RPMI7951 (cell line): ENCODE measurements around the gene LST1. TPM values are rescaled to one million over a fixed set of nuclear protein-coding genes. Genes with fewer than 3 reads are reported as not detected.

ENCODE experiments used
- DNase-seq: peaks from one replicate; pipeline ENCODE4 v3.0.0-alpha.2; 2012; ENCODE audit warnings: low read depth
- total RNA-seq: library from RNA; depleted of rRNA; stranded (reverse); fragments of >200 nt; shearing (Covaris generic); gene quantifications from 2 replicates; pipeline ENCODE4 v1.2.3, GENCODE V29; 2014

Gene LST1
- total RNA-seq, 1 experiment from 2014 or later, result not detected

DNA sequence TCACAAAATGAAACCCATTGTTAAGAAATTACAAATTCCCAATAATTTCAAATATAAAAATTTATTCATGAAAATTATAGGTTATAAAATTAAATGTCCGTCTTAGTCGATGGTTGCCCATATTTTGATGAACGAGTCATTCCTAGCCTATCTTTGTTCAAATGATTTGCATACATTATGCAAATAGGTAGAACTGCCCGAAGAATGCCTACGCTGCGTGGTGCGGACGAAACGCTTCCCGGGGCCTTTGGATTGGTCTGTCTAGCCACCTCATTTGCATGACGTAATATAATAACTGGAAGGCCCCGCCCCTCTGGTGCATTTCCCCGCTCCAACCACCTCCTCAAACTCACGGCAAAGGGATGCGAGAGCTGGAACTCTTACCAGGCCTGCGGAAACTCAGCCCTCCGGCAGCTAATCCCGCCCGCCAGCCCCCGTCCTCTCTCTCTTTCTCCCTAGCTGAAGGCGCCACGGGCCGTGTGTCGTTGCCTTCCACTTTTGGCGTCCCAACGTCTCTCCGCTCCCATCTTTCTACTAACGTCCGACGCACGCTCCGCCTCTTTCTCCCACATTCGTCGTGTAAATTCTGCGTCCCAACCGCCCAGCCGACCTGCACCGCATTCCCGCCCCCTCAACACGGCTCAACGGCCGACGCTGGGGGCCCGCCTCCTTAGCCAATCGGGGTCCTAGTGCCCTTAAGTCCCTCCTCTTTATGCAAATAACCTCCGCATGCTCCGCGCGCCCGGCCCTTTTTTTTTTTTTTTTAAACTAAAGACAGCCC lies 33.9 kb downstream of the LST1 start:
- DNase-seq, result peak; percentile 99

DNA sequence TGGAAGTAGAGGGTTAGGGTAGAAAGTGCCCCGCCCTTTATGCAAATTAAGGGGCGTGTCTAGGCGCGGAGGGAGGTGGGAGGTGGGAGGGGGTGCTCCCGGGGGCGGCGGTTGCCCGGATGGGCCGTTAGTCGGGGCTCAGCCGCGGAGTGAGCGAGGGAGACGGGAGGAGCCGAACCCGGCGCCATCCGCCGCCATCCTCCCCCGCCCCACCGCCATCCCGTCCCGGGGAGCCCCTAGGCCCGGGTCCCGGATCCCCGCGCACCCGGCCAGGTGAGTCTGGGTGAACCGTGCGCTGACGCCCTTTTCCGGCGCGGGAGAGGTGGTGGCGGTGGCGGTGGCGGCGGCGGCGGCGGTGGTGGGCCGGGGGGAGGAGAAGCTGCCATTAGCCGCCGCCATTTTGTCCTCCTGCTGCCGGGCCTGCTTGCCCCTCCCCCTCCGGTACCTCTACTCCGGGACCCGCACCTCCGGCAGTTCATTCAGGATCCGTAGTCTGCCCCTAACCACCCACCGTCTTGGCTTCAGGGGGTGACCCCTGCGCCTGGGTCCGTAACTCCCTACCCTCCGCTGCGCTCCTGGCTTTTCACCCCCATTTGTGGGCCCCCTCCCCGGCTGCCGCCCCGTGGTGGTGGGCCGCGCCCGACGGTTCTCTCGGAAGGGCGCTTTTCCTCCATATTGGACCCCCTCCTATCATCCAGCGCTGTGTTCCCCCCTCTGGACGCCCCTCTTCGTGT lies 34.7 kb downstream of the LST1 start, which contains the start of gene PRRC2A:
TSS of gene PRRC2A (plus strand) at position 130 of the 734 bp plus-strand sequence. CDS start 2,075 bp downstream, outside the sequence.
- no peak for DNase-seq

DNA sequence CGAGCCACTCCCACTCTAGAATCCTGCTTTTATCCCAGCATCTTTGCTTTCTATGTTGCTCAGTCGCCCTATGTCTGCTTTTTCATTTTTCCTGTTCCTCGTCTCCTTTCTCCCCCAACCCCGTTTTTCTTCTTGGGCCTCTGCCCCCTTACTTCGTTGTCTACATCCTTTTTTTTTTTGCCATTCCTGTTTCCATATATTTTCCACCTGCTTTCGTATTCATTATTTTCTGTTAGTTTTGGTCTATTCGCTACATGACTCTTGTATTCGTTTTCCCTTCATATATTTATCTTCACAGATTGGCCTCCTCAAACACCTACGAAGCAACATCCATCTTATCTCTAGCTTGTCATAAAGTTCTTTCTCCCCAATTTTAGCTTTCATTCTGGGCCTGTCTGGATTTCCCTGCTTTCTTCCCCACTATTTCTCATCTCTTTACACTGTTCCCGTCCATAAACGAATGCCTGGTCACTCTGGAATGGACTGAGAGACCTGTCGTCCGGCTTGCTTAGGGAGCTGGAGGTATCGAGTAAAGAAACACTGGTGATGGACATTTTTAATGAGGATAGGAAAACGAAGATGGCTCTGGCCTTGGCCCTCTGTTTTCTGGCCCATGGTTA lies 35.4 kb downstream of the LST1 start:
- DNase-seq, result no peak

DNA sequence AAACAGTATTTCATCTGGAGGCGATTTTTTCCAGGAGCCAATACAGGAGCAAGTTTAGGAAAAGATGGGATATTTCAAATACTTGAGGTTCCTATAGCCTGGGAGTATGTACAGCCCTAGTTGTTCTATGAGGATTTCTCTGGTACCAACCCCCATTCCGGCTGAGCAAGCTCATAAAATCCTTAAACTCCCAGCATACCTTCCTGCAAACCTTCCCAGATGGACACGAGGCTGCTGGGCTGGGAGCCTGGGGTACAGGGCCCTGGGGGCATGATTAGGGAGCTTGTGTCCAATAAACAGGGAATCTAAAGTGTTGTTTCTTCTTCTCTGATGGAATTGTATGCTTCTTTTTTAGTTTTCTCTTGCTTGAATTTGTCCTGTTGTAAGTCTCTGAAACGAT lies 35.9 kb downstream of the LST1 start:
- peak; percentile 34 for DNase-seq

DNA sequence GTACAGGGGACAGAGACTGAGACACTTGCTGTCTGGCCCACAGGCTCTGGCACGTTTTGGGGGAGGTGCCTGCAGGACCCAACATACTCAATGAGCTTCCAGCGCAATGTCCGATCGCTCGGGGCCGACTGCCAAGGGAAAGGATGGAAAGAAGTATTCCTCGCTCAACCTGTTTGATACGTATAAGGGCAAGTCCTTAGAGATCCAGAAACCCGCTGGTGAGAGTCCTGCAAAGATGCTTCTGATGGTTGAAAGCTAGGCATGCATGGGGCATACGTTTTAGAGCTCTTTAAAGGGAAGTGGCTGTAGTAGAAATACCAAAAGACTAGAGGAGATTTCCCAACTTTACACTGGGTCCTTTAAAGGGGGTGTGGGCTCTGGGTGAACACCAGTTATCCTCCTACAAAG lies 36.6 kb downstream of the LST1 start:
- DNase-seq, result no peak

DNA sequence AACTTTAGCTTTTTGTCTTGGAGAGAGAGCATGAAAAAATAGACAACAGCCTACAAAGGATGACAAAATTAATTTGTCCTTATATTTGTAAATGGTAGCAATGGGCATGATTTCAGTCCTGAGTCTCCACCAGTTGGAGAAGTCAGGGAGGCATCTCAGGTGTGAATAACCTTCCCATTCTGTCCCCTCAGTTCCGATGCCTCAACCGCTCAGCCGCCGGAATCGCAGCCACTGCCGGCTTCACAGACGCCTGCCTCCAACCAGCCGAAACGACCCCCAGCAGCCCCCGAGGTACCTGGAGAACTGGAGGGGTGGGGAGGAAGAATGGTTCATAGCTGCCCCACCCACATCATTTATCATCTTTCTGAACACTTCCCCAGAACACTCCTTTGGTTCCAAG lies 38.0 kb downstream of the LST1 start:
- DNase-seq, result no peak

DNA sequence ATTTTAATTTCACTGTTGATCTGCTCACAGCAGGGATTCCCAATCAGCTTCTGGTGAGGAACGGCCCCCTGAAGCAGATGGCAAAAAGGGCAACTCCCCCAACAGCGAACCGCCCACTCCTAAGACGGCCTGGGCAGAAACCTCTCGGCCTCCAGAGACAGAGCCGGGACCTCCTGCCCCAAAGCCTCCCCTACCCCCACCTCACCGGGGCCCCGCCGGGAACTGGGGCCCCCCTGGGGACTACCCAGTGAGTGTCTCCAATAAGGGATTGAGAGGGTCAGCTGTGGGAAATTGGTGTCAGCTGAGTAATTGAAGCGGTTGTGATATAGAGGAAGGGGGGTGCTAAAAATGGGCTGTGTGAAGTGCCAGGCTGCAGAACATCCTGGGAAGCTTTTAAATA lies 40.9 kb downstream of the LST1 start:
- no peak for DNase-seq

DNA sequence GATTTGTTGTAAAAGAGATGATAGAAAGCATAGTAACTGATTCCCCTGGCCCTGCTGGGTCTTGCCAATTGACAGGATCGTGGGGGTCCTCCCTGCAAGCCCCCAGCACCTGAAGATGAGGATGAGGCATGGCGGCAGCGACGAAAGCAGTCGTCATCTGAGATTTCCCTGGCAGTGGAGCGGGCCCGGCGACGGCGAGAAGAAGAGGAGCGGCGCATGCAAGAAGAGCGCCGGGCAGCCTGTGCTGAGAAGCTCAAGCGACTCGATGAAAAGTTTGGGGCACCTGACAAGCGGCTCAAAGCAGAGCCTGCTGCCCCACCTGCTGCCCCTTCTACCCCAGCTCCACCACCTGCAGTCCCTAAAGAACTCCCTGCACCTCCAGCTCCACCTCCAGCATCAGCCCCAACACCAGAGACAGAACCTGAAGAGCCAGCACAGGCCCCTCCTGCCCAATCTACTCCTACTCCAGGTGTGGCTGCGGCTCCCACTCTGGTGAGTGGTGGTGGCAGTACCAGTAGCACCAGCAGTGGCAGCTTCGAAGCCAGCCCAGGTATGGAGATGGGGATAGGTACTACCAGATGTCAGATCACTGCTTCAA lies 41.7 kb downstream of the LST1 start:
- no peak for DNase-seq

DNA sequence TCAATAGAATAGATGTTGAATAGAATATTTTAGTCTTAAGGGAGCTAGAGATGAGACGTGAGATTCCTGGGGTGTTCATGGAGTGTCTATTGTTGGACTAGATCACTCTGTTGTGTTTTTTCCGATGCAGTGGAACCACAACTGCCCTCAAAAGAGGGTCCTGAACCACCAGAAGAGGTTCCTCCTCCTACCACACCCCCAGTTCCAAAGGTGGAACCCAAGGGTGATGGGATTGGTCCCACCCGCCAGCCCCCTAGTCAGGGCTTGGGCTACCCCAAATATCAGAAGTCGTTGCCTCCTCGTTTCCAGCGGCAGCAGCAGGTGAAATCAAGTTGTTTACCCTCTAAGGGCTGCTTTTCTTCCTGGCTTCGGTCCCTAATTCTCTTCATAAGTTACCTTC lies 42.9 kb downstream of the LST1 start:
- DNase-seq, result no peak

DNA sequence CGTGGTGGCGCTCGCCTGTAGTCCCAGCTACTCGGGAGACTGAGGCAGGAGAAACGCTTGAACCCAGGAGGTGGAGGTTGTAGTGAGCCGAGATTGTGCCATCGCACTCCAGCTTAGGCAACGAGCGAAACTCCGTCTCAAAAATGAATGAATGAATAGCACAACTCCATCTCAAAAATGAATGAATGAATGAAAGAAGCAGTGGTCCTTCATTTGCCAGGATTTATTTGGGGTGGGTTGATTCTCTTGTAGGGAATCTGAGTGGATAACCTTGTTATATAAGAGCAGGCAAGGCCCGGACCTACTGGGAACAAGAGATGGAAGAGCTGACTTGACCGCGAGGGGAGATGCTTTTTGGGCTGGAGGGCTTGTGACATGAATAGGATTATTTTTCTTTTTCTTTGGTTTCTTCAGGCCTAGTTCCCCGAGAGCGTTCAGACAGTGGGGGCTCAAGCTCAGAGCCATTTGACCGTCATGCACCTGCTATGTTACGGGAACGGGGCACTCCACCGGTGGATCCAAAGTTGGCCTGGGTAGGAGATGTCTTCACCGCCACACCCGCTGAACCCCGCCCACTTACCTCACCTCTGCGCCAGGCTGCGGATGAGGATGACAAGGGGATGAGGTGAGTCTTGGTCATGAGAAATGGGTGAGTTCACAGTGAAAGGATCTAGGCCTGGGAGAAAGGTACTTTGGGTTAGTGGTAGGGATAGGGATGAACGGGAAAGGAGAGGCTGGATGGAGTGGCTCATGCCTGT lies 44.3 kb downstream of the LST1 start:
- no peak for DNase-seq

DNA sequence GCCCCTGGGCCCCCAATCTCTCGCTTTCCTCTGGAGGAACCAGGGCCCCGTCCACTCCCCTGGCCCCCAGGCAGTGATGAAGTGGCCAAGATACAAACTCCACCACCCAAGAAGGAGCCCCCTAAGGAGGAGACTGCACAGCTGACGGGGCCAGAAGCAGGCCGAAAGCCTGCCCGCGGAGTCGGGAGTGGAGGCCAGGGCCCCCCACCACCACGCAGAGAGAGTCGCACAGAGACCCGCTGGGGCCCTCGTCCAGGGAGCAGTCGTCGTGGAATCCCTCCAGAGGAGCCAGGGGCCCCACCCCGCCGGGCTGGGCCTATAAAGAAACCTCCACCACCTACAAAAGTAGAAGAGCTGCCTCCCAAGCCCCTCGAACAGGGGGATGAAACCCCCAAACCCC lies 45.1 kb downstream of the LST1 start:
- DNase-seq, result no peak

DNA sequence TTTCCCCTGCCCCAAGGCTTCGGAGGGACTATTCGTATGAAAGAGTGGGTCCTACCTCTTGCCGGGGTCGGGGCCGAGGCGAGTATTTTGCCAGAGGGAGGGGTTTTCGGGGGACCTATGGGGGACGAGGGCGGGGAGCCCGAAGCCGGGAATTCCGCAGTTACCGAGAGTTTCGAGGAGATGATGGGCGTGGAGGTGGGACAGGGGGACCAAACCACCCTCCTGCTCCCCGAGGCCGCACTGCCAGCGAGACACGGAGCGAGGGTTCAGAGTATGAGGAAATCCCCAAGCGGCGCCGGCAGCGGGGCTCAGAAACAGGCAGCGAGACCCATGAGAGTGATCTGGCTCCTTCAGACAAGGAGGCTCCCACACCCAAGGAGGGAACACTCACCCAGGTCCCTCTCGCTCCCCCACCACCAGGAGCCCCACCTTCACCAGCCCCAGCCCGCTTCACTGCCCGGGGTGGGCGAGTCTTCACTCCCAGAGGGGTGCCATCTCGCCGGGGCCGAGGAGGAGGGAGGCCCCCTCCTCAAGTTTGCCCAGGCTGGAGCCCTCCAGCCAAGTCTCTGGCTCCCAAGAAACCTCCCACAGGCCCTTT lies 45.7 kb downstream of the LST1 start:
- no peak for DNase-seq

DNA sequence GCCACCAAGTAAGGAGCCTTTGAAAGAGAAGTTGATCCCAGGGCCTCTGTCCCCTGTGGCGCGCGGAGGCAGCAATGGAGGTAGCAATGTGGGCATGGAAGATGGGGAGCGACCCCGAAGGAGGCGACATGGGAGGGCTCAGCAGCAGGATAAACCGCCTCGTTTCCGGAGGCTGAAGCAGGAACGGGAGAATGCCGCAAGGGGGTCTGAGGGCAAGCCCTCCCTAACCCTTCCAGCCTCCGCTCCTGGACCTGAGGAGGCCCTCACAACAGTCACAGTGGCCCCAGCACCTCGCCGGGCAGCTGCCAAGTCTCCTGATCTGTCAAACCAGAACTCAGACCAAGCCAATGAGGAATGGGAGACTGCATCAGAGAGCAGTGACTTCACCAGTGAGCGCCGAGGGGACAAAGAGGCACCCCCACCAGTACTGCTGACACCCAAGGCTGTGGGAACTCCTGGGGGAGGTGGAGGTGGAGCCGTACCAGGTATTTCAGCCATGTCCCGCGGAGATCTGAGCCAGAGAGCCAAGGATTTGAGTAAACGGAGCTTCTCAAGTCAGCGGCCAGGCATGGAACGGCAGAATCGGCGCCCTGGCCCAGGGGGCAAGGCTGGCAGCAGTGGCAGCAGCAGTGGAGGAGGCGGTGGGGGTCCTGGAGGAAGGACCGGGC lies 46.3 kb downstream of the LST1 start:
- no peak for DNase-seq

DNA sequence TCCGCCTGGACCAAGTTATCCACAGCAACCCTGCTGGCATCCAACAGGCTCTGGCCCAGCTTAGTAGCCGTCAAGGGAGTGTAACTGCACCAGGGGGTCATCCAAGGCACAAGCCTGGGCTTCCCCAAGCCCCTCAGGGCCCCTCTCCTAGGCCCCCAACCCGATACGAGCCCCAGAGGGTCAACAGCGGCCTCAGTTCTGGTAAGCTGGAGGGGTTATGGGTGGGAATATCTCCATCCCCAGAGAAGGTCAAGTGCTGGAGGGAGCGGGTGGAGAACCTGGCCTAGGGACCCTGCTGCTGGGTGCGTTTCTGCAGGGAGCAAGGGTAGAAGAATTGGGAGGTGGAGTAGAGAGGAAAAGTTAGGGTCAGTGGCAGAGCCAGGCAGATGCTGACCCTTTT lies 47.4 kb downstream of the LST1 start:
- no peak for DNase-seq

DNA sequence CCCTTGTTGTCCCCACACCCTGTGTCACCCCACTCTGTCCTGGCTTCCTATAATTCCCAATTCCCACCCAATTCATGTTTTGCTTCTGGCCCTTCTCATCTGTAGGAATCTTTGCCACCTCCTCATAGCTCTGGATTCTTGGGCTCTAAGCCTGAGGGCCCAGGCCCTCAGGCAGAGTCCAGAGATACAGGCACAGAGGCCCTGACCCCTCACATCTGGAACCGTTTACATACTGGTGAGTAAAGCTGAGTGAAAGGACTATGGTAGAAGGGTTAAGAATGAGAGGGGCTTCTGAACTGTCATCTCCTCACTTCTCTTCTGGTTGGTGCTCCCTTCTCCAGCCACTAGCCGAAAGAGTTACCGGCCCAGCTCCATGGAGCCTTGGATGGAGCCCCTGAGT lies 48.1 kb downstream of the LST1 start:
- DNase-seq, result peak; percentile 54

DNA sequence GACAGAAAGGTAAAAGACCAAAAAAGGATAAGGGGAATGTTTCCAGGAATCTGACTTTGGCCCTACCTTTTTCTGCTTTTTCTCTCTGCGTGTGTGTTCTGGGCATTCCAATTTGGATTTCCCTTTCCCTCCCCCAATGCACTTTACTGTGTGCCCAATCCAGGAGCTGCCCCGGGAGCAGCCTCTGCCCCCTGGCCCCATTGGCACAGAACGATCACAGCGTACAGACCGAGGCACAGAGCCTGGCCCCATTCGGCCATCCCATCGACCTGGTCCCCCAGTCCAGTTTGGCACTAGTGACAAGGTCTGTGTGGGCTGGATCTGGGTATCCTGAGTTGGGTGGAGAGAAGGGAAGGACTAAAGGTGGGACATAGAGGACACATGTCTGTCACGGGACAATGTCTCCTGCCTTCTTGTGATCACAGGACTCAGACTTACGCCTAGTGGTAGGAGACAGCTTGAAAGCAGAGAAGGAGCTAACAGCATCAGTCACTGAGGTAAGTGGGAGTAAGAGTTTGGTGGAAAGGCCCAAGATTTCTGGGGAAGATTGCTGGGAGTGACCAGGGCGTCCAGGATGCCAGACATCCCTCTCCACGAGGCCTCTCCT lies 49.0 kb downstream of the LST1 start:
- no peak for DNase-seq

DNA sequence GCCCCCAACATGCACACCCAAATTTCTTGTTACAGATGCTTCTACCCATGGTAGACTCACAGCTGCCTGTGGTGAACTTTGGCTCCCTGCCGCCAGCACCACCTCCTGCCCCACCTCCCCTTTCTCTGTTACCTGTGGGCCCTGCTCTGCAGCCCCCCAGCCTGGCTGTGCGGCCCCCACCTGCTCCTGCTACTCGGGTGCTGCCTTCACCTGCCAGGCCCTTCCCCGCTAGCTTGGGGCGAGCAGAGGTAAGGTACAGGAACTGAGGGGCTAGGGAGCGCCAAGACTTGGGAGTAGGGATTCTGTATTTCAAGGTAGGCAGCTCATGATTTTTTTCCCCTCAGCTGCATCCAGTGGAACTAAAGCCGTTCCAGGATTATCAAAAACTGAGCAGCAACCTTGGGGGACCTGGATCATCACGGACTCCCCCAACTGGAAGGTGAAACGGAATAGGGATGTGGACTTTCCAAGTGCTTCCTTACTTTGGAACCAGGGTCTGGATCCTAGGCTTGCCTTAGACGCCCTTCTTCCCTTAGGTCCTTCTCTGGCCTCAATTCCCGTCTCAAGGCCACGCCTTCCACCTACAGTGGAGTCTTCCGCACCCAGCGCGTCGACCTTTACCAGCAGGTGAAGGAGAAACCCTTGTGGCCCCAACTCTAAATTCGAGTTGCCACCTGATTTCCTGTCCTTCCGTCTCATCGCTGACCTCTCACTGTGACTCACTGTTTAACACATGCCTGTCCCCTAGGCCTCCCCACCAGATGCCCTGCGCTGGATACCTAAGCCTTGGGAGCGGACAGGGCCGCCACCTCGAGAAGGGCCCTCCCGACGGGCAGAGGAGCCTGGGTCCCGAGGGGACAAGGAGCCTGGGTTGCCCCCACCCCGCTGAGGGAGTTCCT lies 50.9 kb downstream of the LST1 start:
- peak; percentile 18 for DNase-seq
